GM11168 (cell line): ENCODE measurements around the gene CYB561D2.
"Not testable (repeated sequence)": the region's sequence is repeated elsewhere in the genome, so short reads cannot be mapped to it uniquely, and the experiment has no call there.

Experiments
- in situ Hi-C: fragments of 300-500 bp; cut with MboI; formaldehyde crosslinking; loops from one replicate; pipeline ENCODE4 v1.12.0; 2022; ENCODE audit warnings: low sequenced_read_pairs; ENCODE audit not compliant: unreplicated experiment

The CYB561D2 gene, protein sequence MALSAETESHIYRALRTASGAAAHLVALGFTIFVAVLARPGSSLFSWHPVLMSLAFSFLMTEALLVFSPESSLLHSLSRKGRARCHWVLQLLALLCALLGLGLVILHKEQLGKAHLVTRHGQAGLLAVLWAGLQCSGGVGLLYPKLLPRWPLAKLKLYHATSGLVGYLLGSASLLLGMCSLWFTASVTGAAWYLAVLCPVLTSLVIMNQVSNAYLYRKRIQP

DNA sequence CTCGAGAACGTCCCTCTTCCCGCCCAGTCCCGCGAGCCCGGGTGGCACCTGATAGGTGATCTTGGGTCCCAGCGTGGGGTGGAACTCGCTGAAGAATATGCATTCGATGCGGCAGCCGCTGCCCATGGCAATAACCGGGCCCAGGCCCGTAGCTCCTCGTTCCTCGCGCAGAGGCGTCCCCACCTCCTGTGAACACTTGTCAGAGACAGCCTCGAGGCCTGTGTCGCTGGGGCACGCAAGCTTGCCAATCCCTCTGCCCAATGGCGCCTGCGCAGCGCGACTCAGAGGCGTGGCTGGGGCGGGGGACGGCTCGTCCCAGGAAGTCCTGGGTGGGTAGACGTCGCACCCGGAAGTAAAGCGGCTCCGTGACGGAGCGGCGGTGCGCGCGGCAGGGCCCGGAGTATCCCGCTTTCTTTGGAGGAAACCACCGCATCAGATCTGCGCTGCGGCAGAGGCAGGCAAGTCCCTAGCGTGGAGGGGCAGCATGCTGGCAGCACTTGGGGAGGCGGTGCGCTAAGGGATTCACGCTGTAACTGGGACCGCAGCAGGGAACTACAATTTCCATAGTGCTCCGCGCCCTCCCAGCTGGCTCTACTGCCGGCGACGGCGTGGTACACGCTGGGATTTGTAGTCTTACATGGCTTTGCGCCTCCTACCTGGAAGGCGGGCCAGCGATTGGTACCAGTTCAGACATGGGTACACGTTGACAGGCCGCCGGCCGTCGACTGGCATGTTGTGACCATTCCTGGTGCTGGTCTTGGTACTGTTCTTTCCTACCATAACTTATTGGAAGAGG, at the start of gene CYB561D2, which contains the start of gene NPRL2:
Gene CYB561D2 (plus strand): TSS at position 336 of the 796 bp plus-strand sequence. CDS start 572 bp downstream, outside the sequence.
Gene NPRL2 (minus strand): TSS at position 249 of the 796 bp plus-strand sequence. CDS start 123 bp downstream, at position 126.
- in situ Hi-C loops = no loop called here

DNA sequence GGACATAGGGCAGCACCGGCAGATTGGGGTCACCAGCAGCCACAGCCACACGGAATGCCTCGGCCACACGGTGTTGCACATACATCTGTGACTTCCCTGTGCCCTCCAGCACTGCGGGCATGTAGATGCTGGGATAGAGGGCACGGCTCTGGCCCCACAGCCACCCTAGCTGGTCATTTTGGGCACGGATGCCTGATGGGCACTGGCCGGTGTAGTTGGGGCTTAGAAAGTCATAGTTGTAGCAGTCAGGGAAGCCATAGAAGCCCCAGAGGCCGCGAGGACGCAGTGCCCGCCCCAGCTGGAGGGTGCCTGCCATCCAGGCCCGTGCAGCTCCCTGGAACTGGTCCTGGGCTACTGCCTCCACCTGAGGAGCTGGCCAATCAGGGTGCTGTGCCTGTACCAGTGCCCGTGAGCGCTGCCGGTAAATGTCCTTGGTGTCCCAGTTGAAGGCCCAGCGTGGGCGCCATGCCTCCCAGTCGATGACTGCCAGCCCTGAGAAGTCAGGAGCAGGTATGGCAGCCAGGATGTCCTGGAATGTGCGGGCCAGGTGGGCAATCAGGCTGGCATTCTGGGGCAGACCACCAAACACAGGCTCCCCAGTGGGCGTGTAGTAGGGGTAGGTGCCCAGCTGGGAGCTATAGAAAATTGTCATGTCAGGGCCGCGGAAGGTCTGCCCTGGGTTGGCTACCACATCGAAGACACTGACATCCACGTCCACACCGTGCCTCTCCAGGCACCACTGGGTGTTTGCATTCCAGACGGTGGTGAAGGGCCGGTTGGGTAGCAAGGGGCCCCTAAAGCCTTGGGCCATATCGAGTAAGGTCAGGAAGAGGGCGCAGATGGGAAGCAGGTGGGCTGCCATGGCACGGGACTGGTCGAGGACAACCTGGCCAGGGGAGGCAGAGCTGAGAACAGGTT, 48.3 kb upstream of the CYB561D2 start:
- in situ Hi-C loops = no loop called here

DNA sequence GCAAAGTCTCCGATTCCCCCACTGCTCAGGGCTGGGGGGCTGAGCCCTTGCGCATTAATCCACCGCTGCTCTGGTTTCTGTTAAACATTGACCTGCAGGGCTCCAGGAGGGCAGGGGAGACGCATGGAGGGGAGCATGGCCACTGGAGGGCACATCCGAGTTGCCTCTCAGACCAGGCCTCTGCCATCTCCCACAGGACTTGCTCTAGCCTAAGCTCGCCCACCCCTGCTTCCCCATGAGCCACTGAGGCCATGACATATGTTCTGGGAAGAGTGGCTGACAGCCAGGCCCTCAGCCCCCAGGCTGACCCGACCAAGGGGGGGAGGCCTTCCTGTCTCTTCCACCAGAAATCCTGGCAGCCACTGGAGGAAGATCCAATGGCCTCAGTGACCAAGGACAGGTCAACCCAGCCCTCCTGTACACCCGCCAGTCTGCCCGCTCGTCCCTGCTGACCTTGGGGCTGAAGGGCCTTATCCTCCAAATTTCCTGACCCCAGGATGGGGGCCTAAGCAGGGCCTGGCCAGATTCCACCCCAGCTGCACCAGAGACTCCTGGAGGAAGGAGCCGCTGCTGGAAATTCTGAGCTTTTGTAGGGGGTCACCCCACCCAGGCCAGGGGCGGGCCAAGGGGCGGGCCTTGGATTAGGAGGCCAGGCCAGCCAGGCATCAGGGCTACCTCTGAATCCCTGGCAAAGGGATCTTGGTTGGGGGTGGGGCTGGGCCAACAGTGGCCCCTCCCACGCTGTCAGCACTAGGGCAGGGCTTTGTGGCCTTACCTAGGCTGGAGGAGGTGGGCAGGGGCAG, 47.4 kb upstream of the CYB561D2 start, which contains the start of gene HYAL1:
Gene HYAL1 (minus strand): TSS at position 562 of the 803 bp plus-strand sequence. CDS start 618 bp downstream, outside the sequence.
- in situ Hi-C loops = no loop called here

DNA sequence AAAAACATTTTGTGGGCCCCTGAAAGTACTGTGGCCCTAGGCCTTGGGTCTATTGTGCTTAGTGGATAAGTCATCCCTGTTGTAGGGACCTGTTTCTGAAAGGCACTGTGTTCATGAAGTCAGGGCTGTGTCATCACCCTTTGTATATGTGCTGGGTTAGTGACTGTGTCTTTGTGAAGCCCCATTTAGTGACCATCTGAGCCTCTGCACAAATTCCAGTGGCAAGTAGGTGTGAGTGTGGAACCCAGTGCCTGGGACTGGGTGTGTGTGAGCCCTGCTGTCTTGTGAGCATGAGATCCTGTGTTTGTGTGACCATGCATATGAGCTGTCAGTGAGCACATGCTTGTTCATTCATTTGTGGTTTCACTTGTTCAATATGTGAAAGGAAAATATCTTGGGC, 46.1 kb upstream of the CYB561D2 start:
- in situ Hi-C loops = no loop called here

DNA sequence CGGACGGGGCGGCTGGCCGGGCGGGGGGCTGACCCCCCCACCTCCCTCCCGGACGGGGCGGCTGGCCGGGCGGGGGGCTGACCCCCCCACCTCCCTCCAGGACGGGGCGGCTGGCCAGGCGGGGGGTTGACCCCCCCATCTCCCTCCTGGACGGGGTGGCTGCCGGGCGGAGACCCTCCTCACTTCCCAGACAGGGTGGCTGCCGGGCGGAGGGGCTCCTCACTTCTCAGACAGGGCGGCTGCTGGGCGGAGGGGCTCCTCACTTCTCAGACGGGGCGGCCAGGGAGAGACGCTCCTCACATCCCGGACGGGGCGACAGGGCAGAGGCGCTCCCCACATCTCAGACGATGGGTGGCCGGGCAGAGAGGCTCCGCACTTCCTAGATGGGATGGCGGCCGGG, 38.6 kb upstream of the CYB561D2 start:
- in situ Hi-C loops = not testable (repeated sequence)

DNA sequence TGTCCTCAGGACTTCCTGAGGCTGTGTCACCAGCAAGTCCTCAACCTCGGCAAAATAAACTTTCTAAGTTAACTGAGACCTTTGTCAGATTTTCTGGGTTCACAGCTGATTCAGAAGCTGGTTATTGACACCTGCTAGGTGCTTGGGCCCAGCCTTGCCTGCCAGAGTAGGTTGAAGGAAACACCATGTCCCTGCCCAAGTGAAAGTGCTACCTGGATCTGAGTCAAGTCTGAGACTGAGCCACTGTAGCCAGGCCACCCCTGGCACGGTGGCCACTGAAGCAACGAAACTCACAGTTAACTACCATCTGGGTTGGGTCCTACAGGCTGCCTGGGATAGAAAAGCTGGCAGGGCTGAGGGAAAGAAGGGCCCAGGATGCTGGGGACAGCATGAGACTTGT, 36.3 kb upstream of the CYB561D2 start:
- in situ Hi-C loops = no loop called here

DNA sequence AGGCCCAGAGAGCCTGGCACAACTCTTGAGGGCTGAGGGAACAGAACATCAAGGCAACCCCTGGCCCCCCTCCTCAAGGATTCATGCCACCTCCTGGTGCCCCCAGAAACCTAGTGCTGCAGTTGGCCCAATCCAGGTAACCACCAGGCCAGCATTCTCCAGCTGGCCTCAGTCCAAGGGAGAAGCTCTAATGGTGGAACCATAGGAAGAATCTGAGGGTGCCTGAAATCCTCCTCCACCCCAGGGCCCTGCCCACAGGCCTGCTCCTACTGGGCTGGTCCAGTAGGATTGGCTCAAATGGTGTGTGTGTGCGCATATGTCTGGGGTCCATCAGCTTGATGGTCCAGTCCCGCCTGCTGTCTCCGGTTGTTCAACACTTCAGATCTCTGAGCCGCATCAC, 35.8 kb upstream of the CYB561D2 start:
- in situ Hi-C loops = no loop called here

DNA sequence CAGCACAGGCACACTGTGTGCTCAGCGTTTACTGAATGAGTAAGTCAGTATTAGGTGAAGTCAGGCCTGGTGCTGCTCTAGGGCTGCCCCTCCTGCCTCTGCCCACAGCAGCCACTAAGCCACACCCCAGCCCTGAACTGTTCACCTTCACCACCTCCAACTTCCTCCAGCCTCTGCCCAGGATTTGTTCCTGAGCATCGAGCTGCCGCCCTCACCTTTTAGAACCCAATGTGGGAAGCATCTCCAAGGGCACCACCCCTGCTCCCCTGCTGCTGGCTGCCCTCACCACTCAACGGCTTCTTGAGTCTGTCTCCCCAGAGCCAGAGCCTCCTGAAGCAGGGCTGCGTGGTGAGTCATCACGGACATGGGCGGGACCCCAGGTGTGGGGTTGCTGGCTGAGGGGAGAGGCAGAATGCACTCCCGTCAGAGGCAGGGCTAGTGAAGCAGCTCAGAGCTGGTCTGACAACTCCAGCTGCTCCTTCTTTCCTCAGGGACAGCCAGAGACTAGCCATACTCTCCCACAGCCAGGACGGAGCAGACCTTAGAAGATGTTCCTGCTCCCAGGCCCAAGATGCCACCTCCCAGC, 33.9 kb upstream of the CYB561D2 start:
- in situ Hi-C loops = no loop called here

DNA sequence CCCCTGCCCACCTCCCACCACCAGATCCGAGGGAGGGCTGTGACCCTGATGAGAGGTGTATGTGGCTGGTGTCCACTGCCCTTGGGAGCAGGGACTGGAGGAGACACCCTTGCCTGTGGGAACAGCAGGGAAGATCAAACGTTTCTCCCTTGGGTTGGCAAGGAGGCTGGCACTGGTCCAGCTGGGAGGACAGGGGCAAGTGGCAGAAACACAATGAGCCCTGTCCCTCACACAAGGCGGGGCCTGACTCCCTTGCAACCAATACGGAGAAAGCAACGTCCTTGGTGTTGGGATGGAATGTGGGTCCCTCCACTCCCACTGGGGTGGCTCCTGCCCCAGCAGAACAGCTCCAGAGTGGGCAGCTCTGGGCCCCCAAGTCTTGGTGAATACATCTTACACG, 33.4 kb upstream of the CYB561D2 start:
- in situ Hi-C loops = no loop called here

DNA sequence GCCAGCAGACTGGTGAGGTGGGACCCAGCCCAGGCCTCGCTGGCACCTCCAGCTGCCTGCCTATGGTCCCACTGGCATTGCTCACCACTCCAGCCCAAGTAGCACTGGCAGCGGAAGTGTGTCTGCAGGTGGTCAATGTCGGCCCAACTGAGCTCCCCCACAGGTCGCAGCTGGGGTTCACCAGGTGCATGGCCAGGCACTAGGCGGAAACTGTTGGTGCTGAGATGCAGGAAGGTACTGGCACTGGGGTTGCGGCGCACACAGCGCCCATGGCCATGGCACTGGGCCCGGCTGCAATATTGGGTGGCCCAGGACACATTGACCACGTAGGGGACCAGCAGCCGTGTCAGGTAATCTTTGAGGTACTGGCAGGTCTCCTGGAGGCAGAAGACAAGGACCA, 32.5 kb upstream of the CYB561D2 start:
- in situ Hi-C loops = no loop called here

DNA sequence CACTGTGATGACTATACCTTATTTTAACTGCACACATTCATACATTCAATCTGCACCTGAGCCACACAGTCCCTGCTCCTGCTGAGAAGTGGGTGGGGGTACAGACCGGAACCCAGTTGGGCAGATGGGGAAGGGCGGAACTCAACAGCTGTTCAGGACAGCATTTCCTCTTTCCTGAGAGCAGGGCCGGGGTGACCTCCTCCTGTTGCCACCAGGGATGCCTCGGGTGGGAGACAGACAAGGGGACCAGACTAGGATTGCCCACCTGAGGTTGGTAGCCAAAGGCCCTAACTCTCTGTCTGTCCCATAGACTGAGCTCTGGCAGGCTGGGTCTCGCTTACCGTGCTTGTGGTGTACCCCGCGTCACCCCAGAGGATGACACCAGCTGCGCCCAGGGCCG, 32.0 kb upstream of the CYB561D2 start:
- in situ Hi-C loops = no loop called here

DNA sequence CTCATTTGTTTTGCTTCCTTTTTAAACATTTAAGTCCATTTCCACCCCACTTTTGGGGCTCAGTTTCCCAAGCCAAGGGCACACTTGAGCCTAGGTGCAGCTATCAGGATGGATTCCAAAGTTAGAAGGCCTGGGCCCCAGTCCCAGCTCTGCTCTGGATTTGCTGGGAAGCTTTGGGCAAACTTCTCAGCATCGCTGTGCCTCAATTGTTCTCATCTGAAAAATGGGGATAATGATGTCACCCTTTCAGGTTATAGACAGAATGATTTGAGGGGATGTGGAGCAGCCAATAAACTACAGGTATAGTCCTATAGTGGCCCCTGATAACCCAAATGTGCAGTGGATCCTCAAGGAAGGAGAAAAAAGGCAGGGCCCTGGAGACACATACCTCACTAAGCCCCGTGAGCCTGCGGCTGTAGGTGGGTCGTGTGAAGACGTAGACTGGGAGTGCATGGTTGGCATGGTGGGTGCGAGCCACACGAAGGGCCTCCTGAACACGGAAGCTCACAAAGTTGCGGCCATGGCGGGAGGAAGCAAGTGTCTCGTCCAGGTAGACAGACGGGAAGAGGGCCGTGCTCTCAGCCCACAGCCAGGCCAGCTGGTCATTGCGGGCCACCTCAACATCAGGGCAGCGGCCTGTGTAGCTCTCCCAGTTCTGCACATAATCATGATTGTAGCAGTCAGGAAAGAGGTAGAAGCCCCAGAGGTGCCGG, 31.3 kb upstream of the CYB561D2 start:
- in situ Hi-C loops = no loop called here

DNA sequence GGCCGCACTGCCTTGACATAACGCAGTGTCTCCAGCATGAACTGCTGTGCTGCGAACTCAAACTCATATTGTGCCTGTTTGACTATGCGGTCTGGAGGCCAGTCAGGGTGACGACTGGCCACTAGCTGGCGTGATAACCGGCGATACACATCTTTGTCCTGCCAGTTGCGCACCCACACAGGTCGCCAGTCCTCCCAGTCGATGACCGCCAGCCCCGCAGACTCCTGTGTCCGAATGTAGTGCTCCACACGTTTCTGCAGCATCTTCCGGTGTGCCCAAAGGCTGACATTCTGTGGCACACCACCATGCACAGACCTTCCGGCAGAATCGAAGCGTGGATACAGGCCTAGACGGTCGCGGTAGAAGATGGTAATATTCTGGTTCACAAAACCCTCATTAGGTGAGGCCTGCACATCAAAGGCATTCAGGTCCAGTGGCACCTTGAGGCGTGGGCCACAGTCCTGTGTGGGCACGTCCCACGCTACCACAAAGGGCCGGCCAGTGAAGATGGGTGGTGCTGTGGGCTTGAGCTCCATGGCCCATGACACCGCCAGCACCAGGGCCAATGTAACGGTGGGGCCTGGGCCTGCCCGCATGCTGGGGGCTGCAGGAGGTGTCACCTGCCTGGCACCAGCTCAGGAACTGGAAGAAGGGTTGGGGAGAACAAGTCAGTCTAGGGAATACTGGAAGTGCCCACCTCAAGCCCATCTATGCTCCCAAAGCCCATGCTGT, 30.6 kb upstream of the CYB561D2 start:
- in situ Hi-C loops = no loop called here

DNA sequence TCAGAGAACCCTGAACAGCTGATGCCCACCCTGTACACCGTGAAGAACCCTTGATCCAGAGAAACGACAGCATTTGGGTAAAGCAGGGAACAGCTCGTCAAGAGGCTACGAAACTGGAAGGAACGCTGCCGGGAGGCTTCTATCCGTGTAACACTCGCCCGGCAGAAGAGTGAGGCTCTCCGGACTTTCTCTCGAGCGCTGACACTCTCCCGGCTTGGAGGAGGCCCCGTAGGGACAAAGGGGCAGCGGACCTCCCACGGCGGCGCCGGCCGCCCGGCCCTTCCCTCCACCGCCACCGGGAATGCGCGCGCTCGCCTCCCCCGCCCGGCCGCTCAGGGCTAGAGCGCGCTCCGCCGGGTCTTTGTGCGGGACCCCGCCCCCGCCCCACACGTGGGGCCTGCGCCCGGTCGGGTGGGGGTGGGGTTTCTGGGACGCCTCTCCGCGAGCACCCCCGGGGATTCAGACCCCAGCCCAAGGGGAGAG, 29.8 kb upstream of the CYB561D2 start:
- in situ Hi-C loops = no loop called here

DNA sequence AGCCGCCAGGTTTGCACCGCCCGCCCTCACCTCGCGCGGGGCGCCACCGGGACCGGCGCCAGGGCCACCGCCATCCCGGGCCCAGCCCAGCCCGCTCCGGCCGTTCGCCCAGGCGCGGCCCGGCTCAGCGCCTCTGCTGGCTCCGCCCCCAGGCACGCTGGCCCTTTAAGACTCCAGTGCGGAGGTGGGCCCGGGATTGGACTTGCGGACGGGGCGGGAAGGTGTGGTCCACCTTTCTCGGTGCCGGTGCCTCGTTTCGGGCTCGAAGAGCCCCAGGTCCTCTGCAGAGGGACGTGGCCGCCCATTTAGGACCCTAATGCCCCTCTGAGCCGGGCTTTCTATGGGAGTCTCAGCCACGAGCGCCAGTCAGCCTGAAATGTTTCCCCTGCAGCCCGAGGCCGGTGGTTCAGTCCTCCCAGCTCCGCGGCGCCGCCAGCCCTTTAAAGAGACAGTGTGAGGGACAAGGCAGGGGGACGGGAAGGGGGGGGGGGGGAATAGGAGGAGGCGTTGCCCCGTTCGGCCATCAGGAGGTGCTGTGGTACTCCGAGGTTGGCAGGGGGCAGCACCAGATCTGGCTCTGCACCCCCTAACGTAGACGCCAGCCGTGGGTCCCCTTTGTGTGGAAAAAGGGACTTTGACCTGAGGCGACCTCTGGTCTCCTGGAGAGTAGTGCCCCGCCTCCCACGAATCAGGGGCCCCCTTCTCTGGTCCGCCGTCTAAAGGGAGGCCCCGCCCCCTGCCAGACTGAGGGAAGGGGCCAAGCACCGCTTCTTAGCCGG, 29.1 kb upstream of the CYB561D2 start:
- in situ Hi-C loops = no loop called here

DNA sequence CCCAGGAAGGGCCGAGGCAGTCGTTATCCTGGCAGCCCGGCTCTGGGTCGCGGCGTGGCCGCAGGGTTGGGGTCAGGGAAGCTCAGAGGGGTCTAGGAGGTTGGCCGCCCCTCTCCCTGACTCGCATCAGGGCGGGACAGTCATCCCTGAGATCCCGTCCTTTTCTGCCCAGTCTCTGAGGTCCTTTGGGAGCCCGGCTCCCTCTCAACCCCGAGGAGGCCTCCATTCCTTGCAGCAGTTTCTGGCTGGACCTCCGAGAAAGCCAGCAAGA, 28.6 kb upstream of the CYB561D2 start:
- in situ Hi-C loops = no loop called here

DNA sequence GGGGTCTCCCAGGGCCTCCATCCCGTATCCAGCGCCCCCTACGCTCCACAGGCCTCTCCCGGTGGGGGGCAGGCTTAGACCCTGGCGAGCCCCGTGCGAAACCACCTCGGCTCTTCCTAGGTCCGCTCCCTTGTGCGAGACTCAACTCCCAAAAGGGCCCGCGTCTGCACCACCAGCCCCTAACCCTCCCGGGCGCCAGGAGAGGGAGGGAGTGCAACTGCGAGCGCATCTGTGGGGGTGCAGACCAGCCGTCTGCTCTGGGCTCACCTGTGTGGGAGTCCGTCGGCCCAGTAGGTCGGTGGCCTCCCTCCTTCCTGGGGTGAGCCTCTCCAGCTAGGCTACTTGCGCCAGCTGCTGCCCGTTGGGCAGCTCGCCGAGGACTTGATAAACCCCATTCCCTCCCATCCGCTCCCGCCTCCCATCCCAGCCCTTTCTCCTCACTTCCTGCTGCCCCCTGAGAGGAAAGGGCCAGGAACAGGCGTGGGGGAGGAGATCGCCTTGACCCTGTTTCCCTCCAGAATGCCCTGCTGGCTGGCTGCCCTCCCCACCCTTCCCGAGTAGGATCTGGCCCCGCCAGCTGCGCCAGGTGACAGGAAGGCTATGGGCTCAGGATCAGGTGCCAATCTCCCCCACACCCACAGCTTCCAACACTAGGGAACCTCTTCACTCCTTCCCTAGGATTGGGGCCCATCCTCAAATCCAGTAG, 28.1 kb upstream of the CYB561D2 start, which contains the start of gene HYAL2:
Gene HYAL2 (minus strand): TSS at position 360 of the 706 bp plus-strand sequence. CDS start 2,256 bp downstream, outside the sequence.
- in situ Hi-C loops = no loop called here
